ENCODE results near the gene GTPBP8.

- no peak for TF ChIP-seq CTCF (conservative IDR thresholded peaks at IDR 0.05 in 1 of 2, IDR thresholded peaks at IDR 0.05 in 1 of 2; ENCODE audit: extremely low read depth in 1 of 2, insufficient read depth in 1 of 2, low read depth in 1 of 2, low read length in 2 of 2)
- no peak for TF ChIP-seq EZH2 (IDR thresholded peaks at IDR 0.05; ENCODE audit: borderline replicate concordance, low read length)
These were observed 28.7 kb downstream of the GTPBP8 start for GRCh38 chr3:113019182-113020137.
